ENCODE data around the gene OR1E1. TPM values are rescaled to one million over a fixed set of nuclear protein-coding genes. Genes with fewer than 3 reads are reported as not detected.
"Not testable (repeated sequence)": the region's sequence is repeated elsewhere in the genome, so short reads cannot be mapped to it uniquely, and the experiment has no call there.

The OR1E1 gene
- total RNA-seq, 1 experiment from 2014 or later, result not detected

- H3K27me3 Mint-ChIP-seq (ENCODE audit: unreplicated experiment), result no peaks in the 10 kb centered on the region
- H3K36me3 Mint-ChIP-seq (ENCODE audit: insufficient read depth, unreplicated experiment), result no peaks in the 10 kb centered on the region
- no peak overlapping the region for H3K27ac Mint-ChIP-seq (ENCODE audit: unreplicated experiment)
- H3K4me1 Mint-ChIP-seq (ENCODE audit: low read depth, unreplicated experiment), result no peaks in the 10 kb centered on the region
- H3K9me3 Mint-ChIP-seq (ENCODE audit: low read depth, unreplicated experiment), result peaks cover 6% of the 10 kb centered on the region
- DNase-seq, result no peak
- H3K4me3 Mint-ChIP-seq (ENCODE audit: low read depth, unreplicated experiment), result no peak overlapping the region
- TF ChIP-seq CTCF (IDR thresholded peaks at IDR 0.05; ENCODE audit: unreplicated experiment), result no peak
- intact Hi-C loops (cut with micrococcal nuclease; ENCODE audit: unreplicated experiment), result no loop called here
- CTCF ChIA-PET, result no interaction called here
- BruUV-seq (replicated peaks), result no TSS peak
These were observed 8.4 kb downstream of the OR1E1 start for GRCh38 chr17:3389791-3390190.

- H3K36me3 Mint-ChIP-seq (ENCODE audit: insufficient read depth, unreplicated experiment), result no peaks in the 10 kb centered on the region
- CTCF ChIA-PET, result no interaction called here
These were observed 12.1 kb downstream of the OR1E1 start, which contains the start of gene OR3A2 for GRCh38 chr17:3385869-3386816. OR3A2 (minus strand) TSS chr17:3386308.

GRCh38 chr17:3381957-3382356 is 16.3 kb downstream of the OR1E1 start:
- DNase-seq, result no peak
- CTCF ChIA-PET, result no interaction called here
- no peak for TF ChIP-seq CTCF (IDR thresholded peaks at IDR 0.05; ENCODE audit: unreplicated experiment)
- Mint-ChIP-seq H3K9me3 (ENCODE audit: low read depth, unreplicated experiment) (no peaks in the 10 kb centered on the region), H3K4me1 (ENCODE audit: low read depth, unreplicated experiment) (no peaks in the 10 kb centered on the region), H3K36me3 (ENCODE audit: insufficient read depth, unreplicated experiment) (no peaks in the 10 kb centered on the region), H3K27ac (ENCODE audit: unreplicated experiment) (no peak overlapping the region), H3K27me3 (ENCODE audit: unreplicated experiment) (peaks cover 64% of the 10 kb centered on the region), H3K4me3 (ENCODE audit: low read depth, unreplicated experiment) (no peak overlapping the region)
- intact Hi-C loops (cut with micrococcal nuclease; ENCODE audit: unreplicated experiment), result no loop called here
- no TSS peak for BruUV-seq (replicated peaks)

More at GRCh38 chr17:3385869-3386816, 12.1 kb downstream of the OR1E1 start, which contains the start of gene OR3A2:
- intact Hi-C loops (cut with micrococcal nuclease; ENCODE audit: unreplicated experiment), result no loop called here
- no peak for TF ChIP-seq CTCF (IDR thresholded peaks at IDR 0.05; ENCODE audit: unreplicated experiment)
- Mint-ChIP-seq H3K4me3 (ENCODE audit: low read depth, unreplicated experiment) (no peak within 1 kb of the TSS), H3K4me1 (ENCODE audit: low read depth, unreplicated experiment) (no peaks in the 10 kb centered on the region), H3K9me3 (ENCODE audit: low read depth, unreplicated experiment) (no peaks in the 10 kb centered on the region), H3K27me3 (ENCODE audit: unreplicated experiment) (peaks cover 24% of the 10 kb centered on the region), H3K27ac (ENCODE audit: unreplicated experiment) (no peak within 1 kb of the TSS)
- no TSS peak for BruUV-seq (replicated peaks)
- DNase-seq, result no peak

GRCh38 chr17:3378321-3378720 is 19.9 kb downstream of the OR1E1 start:
- CTCF ChIA-PET, result no interaction called here
- H3K4me1 Mint-ChIP-seq (ENCODE audit: low read depth, unreplicated experiment), result no peaks in the 10 kb centered on the region
- no peaks in the 10 kb centered on the region for H3K9me3 Mint-ChIP-seq (ENCODE audit: low read depth, unreplicated experiment)
- no peak overlapping the region for H3K27ac Mint-ChIP-seq (ENCODE audit: unreplicated experiment)
- no peaks in the 10 kb centered on the region for H3K36me3 Mint-ChIP-seq (ENCODE audit: insufficient read depth, unreplicated experiment)
- no peak for TF ChIP-seq CTCF (IDR thresholded peaks at IDR 0.05; ENCODE audit: unreplicated experiment)
- H3K4me3 Mint-ChIP-seq (ENCODE audit: low read depth, unreplicated experiment), result no peak overlapping the region
- no peak for DNase-seq
- H3K27me3 Mint-ChIP-seq (ENCODE audit: unreplicated experiment), result peaks cover 70% of the 10 kb centered on the region
- no TSS peak for BruUV-seq (replicated peaks)
- intact Hi-C loops (cut with micrococcal nuclease; ENCODE audit: unreplicated experiment), result no loop called here

- H3K27ac Mint-ChIP-seq (ENCODE audit: unreplicated experiment); H3K27me3 Mint-ChIP-seq (ENCODE audit: unreplicated experiment); H3K4me3 Mint-ChIP-seq (ENCODE audit: low read depth, unreplicated experiment); DNase-seq; H3K9me3 Mint-ChIP-seq (ENCODE audit: low read depth, unreplicated experiment); intact Hi-C loops (cut with micrococcal nuclease; ENCODE audit: unreplicated experiment); CTCF ChIA-PET; H3K4me1 Mint-ChIP-seq (ENCODE audit: low read depth, unreplicated experiment); BruUV-seq (replicated peaks); H3K36me3 Mint-ChIP-seq (ENCODE audit: insufficient read depth, unreplicated experiment): not testable (repeated sequence)
These were observed 27.0 kb downstream of the OR1E1 start for GRCh38 chr17:3371167-3371566.

All from Calu3 (cell line).